Bronchial epithelial cell (primary cell): ENCODE data around the gene EME1. TPM values are rescaled to one million over a fixed set of nuclear protein-coding genes. Genes with fewer than 3 reads are reported as not detected.
A peak's percentile ranks its signal among the peaks of the same experiment; 100 is the strongest.

Experiments
- DNase-seq: peaks from one replicate; pipeline ENCODE4 v3.0.0-alpha.2; 2010; ENCODE audit warnings: low read depth
- FAIRE-seq: peaks from 2 replicates; lab custom pipeline; 2011; peaks lifted over from hg19 to GRCh38; lab: Jason Lieb, UNC
- H3K27me3 ChIP-seq: 2 replicates; pipeline ENCODE4 v1.5.1; 2011; ENCODE audit warnings: low read length; ENCODE audit not compliant: control insufficient read depth, insufficient read depth
- H3K36me3 ChIP-seq: 2 replicates; pipeline ENCODE4 v1.5.1; 2011; ENCODE audit warnings: low read length; ENCODE audit not compliant: control insufficient read depth, insufficient read depth
- H3K4me3 ChIP-seq: 2 replicates; pipeline ENCODE4 v1.5.1; 2011; ENCODE audit warnings: mild to moderate bottlenecking, low read depth, low read length, control low read depth
- total RNA-seq: library from RNA; depleted of rRNA; stranded (reverse); fragments of >200 nt; gene quantifications from 2 replicates; pipeline ENCODE4 v1.2.1, GENCODE V29; 2014
- TF ChIP-seq, protein P1 (sequence below): IDR thresholded peaks from 2 replicates; pipeline ENCODE4 v1.5.1; 2011; ENCODE audit warnings: mild to moderate bottlenecking, moderate library complexity, low read length, control low read depth, inconsistent platforms; ENCODE audit not compliant: insufficient read depth, severe bottlenecking

EME1 gene
- total RNA-seq, 1 donor from 2014 or later: 0.53 TPM

DNA sequence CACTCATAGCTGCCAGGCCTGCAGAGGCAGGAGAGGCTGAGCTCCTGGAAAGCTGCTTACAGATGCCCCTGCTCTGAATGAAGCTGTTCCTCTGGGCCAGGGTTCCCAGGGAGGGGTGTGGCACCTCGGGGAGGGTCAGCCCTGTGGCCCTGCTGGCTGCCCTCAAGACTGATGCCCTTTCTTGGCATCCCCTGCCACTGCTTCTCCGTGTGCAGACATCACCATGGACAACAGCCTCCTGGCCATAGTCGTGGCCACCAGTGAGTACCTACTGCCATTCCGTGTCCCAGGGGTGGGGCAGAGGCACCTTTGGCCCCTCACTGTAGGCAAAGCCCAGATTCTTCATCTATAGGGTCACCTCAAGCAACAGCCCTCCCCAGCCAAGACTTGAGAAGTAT, 9.0 kb upstream of the EME1 start:
- no peaks in the 10 kb centered on the region for H3K27me3 ChIP-seq
- H3K36me3 ChIP-seq: peaks cover 21% of the 10 kb centered on the region
- FAIRE-seq (no peak), DNase-seq (no peak)
- TF ChIP-seq, protein P1, sequence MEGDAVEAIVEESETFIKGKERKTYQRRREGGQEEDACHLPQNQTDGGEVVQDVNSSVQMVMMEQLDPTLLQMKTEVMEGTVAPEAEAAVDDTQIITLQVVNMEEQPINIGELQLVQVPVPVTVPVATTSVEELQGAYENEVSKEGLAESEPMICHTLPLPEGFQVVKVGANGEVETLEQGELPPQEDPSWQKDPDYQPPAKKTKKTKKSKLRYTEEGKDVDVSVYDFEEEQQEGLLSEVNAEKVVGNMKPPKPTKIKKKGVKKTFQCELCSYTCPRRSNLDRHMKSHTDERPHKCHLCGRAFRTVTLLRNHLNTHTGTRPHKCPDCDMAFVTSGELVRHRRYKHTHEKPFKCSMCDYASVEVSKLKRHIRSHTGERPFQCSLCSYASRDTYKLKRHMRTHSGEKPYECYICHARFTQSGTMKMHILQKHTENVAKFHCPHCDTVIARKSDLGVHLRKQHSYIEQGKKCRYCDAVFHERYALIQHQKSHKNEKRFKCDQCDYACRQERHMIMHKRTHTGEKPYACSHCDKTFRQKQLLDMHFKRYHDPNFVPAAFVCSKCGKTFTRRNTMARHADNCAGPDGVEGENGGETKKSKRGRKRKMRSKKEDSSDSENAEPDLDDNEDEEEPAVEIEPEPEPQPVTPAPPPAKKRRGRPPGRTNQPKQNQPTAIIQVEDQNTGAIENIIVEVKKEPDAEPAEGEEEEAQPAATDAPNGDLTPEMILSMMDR: no peak
- H3K4me3 ChIP-seq: no peak overlapping the region

DNA sequence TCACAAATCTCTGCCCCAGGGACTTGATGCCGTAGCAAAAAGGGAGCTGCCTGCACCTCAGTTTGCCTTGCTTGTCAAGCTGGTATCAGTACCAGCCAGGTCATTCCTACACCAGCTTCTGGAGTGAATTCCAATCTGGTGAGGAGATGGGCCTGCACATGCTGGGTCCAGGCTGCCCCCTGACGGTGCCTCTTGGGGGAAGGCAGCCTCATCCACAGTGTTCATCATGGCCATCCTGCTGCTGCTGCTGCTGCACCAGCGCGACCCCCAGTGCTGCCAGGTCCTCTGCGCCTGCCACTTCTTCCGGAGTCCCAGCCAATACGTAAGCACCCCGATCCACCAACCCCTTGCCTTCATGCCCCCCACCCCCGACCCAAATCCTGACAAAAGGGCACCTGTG, 8.3 kb upstream of the EME1 start:
- Histone ChIP-seq H3K4me3 (no peak overlapping the region), H3K36me3 (peaks cover 23% of the 10 kb centered on the region), H3K27me3 (no peaks in the 10 kb centered on the region)
- TF ChIP-seq, protein P1: peak; percentile 11
- DNase-seq (peak; percentile 59), FAIRE-seq (no peak)

DNA sequence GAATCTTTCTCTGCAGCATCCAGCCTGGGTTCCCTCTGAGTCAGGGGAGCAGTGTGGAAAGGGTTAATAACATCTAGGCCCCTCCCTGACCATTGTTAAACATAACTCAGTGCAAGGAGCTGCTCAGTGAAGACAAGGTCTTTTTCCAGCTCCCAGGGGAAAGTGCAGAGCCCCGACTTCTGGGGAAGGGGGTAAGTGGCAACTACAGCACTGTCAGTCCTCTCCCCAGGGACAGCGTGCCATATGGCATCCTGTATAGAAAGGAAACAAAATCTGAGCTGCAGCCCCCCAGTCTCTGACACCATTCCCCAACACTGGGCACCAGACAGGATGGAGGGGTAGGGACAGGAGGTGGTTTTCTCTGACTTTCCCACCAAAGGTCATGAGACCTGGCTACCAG, 7.9 kb upstream of the EME1 start:
- Histone ChIP-seq H3K27me3 (no peaks in the 10 kb centered on the region), H3K4me3 (no peak overlapping the region), H3K36me3 (peaks cover 27% of the 10 kb centered on the region)
- FAIRE-seq (no peak), DNase-seq (no peak)
- TF ChIP-seq, protein P1: no peak

DNA sequence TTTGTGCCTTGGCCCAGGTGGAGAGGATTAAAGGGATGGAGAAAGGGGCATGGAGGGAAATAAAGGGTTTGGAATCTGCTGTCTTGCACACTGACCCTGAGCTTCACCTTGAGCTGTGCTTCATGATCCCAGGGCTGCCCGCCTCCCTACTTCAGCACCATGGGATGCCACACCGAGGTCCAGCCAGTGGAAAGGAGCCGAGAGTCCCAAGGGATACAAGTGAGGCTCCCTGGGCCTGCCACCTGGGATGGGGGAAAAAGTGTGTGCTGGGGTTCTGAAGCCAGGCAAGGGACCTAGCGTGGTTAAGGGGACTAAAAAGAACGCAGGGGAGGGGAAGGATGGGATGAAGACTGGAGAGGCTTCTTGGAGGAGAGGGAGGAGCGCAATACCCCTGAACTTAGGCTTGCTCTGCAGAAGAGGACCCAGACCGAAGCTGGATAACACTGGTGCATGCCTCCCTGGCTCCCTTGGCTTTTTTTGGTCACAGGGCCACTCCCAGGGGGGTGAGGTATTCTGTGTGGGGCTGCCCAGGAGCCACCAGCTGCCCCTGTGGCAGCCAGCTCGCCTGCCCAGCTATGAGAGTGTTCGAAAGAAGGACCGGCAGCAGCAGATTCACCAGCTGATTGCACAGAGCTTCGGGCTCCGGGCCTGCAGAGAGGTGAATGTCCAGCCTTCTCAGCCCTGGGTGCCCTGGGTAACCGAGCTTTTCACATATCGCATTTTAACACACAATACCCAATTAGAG, 7.2 kb upstream of the EME1 start:
- FAIRE-seq (no peak), DNase-seq (no peak)
- TF ChIP-seq, protein P1: no peak
- Histone ChIP-seq H3K4me3 (no peak overlapping the region), H3K36me3 (peaks cover 32% of the 10 kb centered on the region), H3K27me3 (no peaks in the 10 kb centered on the region)

DNA sequence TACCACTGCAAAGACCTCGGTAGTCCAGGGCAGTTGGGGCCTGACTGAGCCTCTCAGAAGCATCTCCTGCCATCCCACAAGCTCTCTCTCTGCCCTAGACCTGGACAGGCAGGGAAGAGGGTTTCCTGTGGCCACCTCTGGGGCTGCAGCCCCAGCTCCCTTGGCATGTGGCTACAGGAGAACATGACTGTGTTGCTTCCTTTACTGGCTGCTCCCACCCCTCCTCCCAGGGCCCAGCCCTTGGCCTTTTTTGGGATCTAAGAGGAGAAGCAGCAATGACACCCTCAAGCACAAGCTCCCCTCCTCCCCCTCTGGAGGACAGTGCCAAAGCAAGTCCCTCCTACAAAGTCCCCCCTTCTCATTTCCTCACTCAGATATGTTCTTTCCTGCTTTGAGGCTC, 5.6 kb upstream of the EME1 start:
- FAIRE-seq: no peak
- Histone ChIP-seq H3K27me3 (no peaks in the 10 kb centered on the region), H3K4me3 (no peak overlapping the region), H3K36me3 (peaks cover 31% of the 10 kb centered on the region)
- no peak for DNase-seq
- TF ChIP-seq, protein P1: no peak

DNA sequence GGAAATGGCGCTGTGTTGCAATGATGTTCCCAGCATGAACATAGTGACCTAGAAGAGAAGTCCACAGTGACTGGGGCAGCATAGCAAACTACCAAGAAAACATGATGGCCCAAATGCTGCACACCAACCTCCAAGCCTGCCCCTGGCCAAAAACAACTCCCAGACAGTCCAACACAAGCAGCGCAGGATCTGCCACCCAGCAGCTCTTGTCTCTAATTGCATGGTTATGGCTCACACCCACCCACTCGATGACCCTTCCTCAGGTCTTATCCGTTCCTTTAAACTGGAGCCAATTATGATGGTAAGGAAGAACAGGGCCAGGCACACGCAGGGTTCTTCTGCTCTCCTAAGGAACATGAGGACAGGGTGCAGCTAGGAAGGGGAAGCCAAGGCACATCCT, 3.0 kb upstream of the EME1 start:
- TF ChIP-seq, protein P1: no peak
- Histone ChIP-seq H3K36me3 (peaks cover 30% of the 10 kb centered on the region), H3K27me3 (no peaks in the 10 kb centered on the region), H3K4me3 (no peak overlapping the region)
- no peak for FAIRE-seq
- no peak for DNase-seq
